GM12864 (cell line): Measurements from ENCODE around the gene AMOT.

Experiments
- DNase-seq: peaks from one replicate; pipeline ENCODE4 v3.0.0-alpha.2; 2011; ENCODE audit warnings: low read depth
- H3K4me3 ChIP-seq: 2 replicates; pipeline ENCODE4 v1.5.1; 2011; ENCODE audit warnings: mild to moderate bottlenecking, low read depth, low read length, control low read depth
- CTCF ChIP-seq: IDR thresholded peaks from 2 replicates; pipeline ENCODE4 v1.5.1; 2011; ENCODE audit warnings: low read depth, mild to moderate bottlenecking, moderate library complexity, low read length, control low read depth, inconsistent platforms; ENCODE audit errors: missing control alignments

Gene AMOT

GRCh38 chrX:112832481-112833095, 8.0 kb downstream of the AMOT start:
- no peak overlapping the region for H3K4me3 ChIP-seq
- DNase-seq, result no peak
- no peak for TF ChIP-seq CTCF

GRCh38 chrX:112830540-112830939, 10.1 kb downstream of the AMOT start:
- no peak for TF ChIP-seq CTCF
- no peak for DNase-seq
- H3K4me3 ChIP-seq, result no peak overlapping the region

- H3K4me3 ChIP-seq, result no peak overlapping the region
- DNase-seq, result no peak
- no peak for TF ChIP-seq CTCF
Observed at GRCh38 chrX:112827292-112827903, 13.2 kb downstream of the AMOT start.

- no peak for TF ChIP-seq CTCF
- no peak for DNase-seq
- H3K4me3 ChIP-seq, result no peak overlapping the region
Observed at GRCh38 chrX:112826023-112826422, 14.6 kb downstream of the AMOT start.

GRCh38 chrX:112822892-112823291, 17.7 kb downstream of the AMOT start:
- peak; percentile 6 for TF ChIP-seq CTCF
- H3K4me3 ChIP-seq, result no peak overlapping the region
- DNase-seq, result no peak

GRCh38 chrX:112820364-112821268, 20.0 kb downstream of the AMOT start:
- H3K4me3 ChIP-seq, result no peak overlapping the region
- TF ChIP-seq CTCF, result no peak
- no peak for DNase-seq
